Midbrain (tissue), 1 donor: ENCODE data around the gene AXIN1.
"Not testable (repeated sequence)": the region's sequence is repeated elsewhere in the genome, so short reads cannot be mapped to it uniquely, and the experiment has no call there.

Source experiments
- DNase-seq: peaks from one replicate; lab custom pipeline; 2025; lab: John Stamatoyannopoulos, UW

Gene AXIN1

GRCh38 chr16:354291-354881 lies 1.9 kb upstream of the AXIN1 start:
- no peak for DNase-seq

GRCh38 chr16:353404-354290 lies 1.1 kb upstream of the AXIN1 start:
- no peak for DNase-seq

GRCh38 chr16:351804-352520 lies 561 bp downstream of the AXIN1 start:
- DNase-seq: no peak

- DNase-seq: no peak
These were observed 2.3 kb downstream of the AXIN1 start for GRCh38 chr16:350203-350602.

GRCh38 chr16:349211-349610 lies 3.3 kb downstream of the AXIN1 start:
- DNase-seq: no peak

DNA sequence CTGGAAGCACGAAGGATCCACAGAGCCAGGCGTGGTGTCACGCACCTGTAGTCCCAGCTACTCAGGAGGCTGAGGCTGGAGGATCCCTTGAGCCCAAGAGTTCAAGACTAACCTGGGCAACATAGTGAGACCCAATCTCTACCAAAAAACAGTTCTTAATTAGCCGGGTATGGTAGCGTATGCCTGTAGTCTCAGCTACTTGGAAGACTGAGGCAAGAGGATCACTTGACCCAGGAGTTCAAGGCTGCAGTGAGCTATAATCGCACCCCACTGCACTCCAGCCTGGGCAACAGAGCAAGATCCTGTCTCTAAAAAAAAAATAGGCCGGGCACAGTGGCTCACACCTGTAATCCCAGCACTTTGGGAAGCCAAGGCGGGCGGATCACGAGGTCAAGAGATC lies 4.0 kb downstream of the AXIN1 start:
- not testable (repeated sequence) for DNase-seq

DNA sequence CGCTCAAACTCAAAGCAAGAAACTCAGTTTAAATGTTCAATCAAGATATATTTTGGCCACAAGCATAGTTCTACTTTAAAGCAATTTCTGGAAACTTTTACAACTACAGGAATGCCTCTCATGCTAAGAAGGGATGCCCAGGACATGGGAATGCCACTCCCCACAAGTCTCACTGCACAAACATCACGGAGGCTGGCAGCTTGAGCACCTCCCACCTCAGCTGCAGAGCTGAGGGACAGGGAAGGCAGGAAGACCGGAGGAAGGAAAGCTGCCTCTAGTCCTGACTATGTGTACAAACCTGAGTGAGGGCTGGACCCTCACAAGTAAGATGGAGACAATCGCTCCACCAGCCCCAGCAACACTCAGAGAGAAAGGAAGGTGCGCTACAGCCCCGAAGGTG lies 5.3 kb downstream of the AXIN1 start:
- DNase-seq: no peak

DNA sequence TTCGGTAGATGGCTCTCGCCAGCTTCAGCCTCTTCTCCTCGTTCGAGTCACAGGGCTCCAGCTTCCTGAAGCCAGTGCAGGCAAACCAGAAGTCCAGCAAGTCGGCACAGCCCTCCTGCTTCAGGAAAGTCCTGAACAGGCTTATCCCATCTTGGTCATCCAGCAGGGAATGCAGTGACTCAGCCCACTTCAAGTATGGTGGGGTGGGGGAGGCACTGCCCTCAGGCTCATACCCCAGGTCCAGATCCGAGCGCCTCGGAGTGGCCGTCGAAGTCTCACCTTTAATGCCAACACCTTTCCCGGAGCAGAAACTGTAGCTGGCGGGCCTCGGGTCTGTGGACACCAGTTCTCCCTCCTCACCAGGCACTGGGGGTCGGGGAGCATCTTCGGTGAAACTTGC lies 5.9 kb downstream of the AXIN1 start:
- no peak for DNase-seq

DNA sequence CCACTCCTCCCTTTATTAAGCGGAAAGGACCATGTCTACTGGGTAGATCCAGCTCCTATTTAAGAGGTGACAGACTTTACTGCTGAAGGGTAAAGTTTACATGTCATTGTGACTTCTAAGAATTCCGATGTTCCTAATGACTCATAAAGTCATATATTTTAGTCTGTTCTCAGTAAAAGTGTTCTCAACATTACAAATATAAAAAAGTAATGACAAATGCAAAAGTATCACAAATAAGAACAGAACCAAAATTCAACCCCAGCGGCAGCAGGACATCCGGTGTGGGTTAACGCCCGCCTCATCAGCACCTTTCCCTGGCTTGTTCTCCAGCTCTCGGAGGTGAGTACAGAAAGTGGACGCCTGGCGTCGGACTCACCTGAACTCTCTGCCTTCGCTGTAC lies 6.8 kb downstream of the AXIN1 start:
- no peak for DNase-seq

- DNase-seq: no peak
These were observed 9.9 kb downstream of the AXIN1 start for GRCh38 chr16:342455-343213.

DNA sequence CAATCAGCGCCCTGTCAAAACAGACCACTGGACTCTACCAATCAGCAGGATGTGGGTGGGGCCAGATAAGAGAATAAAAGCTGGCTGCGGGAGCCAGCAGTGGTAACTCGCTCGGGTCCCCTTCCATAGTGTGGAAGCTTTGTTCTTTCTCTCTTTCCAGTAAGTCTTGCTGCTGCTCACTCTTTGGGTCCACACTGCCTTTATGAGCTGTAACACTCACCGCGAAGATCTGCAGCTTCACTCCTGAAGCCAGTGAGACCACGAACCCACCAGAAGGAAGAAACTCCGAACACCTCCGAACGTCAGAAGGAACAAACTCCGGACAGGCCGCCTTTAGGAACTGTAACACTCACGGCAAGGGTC lies 10.6 kb downstream of the AXIN1 start:
- DNase-seq: not testable (repeated sequence)

GRCh38 chr16:341095-341973 lies 11.2 kb downstream of the AXIN1 start:
- not testable (repeated sequence) for DNase-seq

- no peak for DNase-seq
These were observed 12.0 kb downstream of the AXIN1 start for GRCh38 chr16:340370-341091.

GRCh38 chr16:339680-340079 lies 12.8 kb downstream of the AXIN1 start:
- no peak for DNase-seq

DNA sequence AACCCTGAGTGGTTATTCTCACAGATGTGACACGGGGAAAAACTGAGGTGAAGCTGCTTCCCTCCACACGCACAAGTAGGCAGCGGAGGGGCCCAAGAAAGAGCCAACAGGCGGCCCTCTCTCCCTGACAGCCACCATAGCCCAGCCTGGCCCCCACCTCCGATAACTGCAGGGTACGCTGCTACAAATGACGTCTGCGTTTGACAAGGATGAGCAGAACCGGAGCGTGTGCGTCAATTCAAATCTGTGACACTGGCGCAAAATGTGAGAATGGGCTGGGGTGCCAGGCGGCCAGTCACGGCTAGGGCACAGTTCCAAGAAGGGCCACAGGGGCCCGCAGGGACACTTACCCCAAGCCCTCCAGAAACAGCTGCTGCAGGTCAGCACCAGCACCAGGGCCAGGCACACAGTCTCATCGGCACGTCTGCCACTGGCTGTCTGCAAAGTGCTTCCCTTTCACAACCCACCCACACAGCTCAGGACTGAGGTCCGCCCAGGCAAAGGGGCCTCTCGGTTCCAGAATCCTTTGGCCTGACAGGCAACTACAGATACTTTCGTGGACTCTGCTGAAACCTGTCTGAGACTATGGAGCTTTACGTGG lies 14.4 kb downstream of the AXIN1 start:
- no peak for DNase-seq

GRCh38 chr16:337437-337836 lies 15.1 kb downstream of the AXIN1 start:
- no peak for DNase-seq

- no peak for DNase-seq
These were observed 16.3 kb downstream of the AXIN1 start for GRCh38 chr16:336269-336668.

DNA sequence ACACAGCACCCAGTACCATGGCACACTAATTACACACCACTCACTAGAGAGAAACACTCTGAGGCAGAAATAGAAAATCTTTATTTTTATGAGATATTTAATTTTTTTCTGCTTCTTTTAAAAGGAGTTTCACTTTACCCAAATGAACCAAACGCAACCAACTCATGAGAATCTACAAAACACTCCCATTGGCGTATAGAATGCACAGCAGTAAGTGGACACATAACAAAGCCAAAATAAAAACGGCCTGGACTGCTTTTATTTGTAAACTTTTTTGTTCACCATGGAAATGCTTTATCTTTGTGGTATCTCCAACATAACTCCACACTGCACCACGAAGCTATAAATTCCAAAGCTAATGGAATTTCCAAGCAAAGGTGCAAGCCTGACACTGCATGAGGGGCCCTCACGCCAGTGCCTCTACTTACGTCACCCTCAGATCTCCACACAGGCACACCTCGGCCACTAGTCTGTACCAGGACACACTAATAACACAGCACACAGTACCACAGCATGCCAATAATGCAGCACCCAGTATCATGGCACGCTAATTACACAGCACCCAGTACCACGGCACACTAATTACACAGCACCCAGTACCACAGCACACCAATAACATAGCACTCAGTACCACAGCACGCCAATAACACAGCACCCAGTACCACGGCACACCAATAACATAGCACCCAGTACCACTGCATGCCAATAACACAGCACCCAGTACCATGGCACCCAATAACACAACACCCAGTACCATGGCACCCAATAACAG lies 17.5 kb downstream of the AXIN1 start:
- not testable (repeated sequence) for DNase-seq

DNA sequence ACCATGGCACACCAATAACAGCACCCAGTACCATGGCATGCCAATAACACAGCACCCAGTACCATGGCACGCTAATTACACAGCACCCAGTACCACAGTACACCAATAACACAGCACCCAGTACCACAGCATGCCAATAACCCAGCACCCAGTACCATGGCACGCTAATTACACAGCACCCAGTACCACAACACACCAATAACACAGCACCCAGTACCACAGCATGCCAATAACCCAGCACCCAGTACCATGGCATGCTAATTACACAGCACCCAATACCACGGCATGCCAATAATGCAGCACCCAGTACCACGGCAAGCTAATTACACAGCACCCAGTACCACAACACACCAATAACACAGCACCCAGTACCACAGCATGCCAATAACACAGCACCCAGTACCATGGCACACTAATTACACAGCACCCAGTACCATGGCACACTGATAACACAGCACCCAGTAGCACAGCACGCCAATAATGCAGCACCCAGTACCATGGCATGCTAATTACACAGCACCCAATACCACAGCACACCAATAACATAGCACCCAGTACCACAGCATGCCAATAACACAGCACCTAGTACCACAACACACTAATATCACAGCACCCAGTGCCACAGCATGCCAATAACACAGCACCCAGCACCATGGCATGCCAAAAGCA lies 18.2 kb downstream of the AXIN1 start:
- not testable (repeated sequence) for DNase-seq
